Uterus (tissue), 2 donors: Measurements from ENCODE around the gene SLC25A44.

Source experiments
- POLR2A ChIP-seq, 2 donors: fragments of 450-650 bp; IDR thresholded peaks; one replicate each; pipeline ENCODE4 v1.6.1; 2016; ENCODE audit warnings: antibody characterized with exemption in 2 of 2, mild to moderate bottlenecking in 1 of 2, moderate library complexity in 1 of 2
- TF ChIP-seq, protein P1 (sequence below), 4 experiments: fragments of 200-600 bp in 2 of 4; fragments of 450-650 bp in 2 of 4; sonication (generic) in 2 of 4; IDR thresholded peaks; one replicate each; pipeline ENCODE4 v1.5.1; 2016 to 2019; ENCODE audit warnings: antibody characterized with exemption in 4 of 4, mild to moderate bottlenecking in 2 of 4, moderate library complexity in 1 of 4

GRCh38 chr1:156211243-156211642, 17.3 kb downstream of the SLC25A44 start:
- TF ChIP-seq, protein P1, sequence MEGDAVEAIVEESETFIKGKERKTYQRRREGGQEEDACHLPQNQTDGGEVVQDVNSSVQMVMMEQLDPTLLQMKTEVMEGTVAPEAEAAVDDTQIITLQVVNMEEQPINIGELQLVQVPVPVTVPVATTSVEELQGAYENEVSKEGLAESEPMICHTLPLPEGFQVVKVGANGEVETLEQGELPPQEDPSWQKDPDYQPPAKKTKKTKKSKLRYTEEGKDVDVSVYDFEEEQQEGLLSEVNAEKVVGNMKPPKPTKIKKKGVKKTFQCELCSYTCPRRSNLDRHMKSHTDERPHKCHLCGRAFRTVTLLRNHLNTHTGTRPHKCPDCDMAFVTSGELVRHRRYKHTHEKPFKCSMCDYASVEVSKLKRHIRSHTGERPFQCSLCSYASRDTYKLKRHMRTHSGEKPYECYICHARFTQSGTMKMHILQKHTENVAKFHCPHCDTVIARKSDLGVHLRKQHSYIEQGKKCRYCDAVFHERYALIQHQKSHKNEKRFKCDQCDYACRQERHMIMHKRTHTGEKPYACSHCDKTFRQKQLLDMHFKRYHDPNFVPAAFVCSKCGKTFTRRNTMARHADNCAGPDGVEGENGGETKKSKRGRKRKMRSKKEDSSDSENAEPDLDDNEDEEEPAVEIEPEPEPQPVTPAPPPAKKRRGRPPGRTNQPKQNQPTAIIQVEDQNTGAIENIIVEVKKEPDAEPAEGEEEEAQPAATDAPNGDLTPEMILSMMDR (IDR thresholded peaks at IDR 0.05), result no peak
- no peak for TF ChIP-seq POLR2A (IDR thresholded peaks at IDR 0.05)
